Transverse colon (tissue), 4 donors: ENCODE results near the gene LRRC38. TPM values are rescaled to one million over a fixed set of nuclear protein-coding genes. Genes with fewer than 3 reads are reported as not detected.
A peak's percentile ranks its signal among the peaks of the same experiment; 100 is the strongest.

Experiments
- DNase-seq: peaks from one replicate; pipeline ENCODE4 v3.0.0-alpha.2; 2019
- H3K27ac ChIP-seq, 4 donors: fragments of 200-600 bp; sonication (generic); 2 replicates each; pipeline ENCODE4 v1.5.1; 2016 to 2018; ENCODE audit warnings: inconsistent platforms in 4 of 4
- H3K27me3 ChIP-seq: fragments of 200-600 bp; sonication (generic); 2 replicates; pipeline ENCODE4 v1.5.1; 2017; ENCODE audit warnings: inconsistent platforms
- H3K36me3 ChIP-seq, 4 donors: fragments of 200-600 bp; sonication (generic); 2 replicates each; pipeline ENCODE4 v1.5.1; 2017 to 2019; ENCODE audit warnings: inconsistent platforms in 4 of 4
- H3K4me1 ChIP-seq, 4 donors: fragments of 200-600 bp; sonication (generic); 2 replicates each; pipeline ENCODE4 v1.5.1; 2017 to 2020; ENCODE audit warnings: inconsistent platforms in 4 of 4
- H3K4me3 ChIP-seq, 4 donors: fragments of 200-600 bp; sonication (generic); 1 replicate in 1 of 4; 2 replicates in 3 of 4; pipeline versions ENCODE4 v1.5.1 to v1.6.1; 2017 to 2019; ENCODE audit warnings: inconsistent platforms in 4 of 4
- H3K9me3 ChIP-seq, 2 donors: fragments of 200-600 bp; sonication (generic); 2 replicates each; pipeline ENCODE4 v1.5.1; 2017 to 2019; ENCODE audit warnings: inconsistent platforms in 2 of 2
- CTCF ChIP-seq, 5 experiments: fragments of 200-600 bp in 3 of 5; fragments of 450-650 bp in 2 of 5; sonication (generic) in 3 of 5; IDR thresholded peaks; 1 replicate in 2 of 5; 2 replicates in 3 of 5; pipeline ENCODE4 v1.5.1; 2016 to 2017; ENCODE audit warnings: antibody characterized with exemption in 5 of 5, inconsistent platforms in 3 of 5, mild to moderate bottlenecking in 2 of 5, moderate library complexity in 1 of 5
- EP300 ChIP-seq: sonication (generic); formaldehyde crosslinking; IDR thresholded peaks from one replicate; pipeline ENCODE4 v1.6.1; 2017; ENCODE audit warnings: antibody characterized with exemption, low read depth
- POLR2A ChIP-seq: fragments of 450-650 bp; IDR thresholded peaks from one replicate; pipeline ENCODE4 v1.6.1; 2016; ENCODE audit warnings: antibody characterized with exemption, mild to moderate bottlenecking, moderate library complexity
- POLR2AphosphoS5 ChIP-seq, 3 donors: sonication (generic); formaldehyde crosslinking; IDR thresholded peaks; one replicate each; pipeline ENCODE4 v1.6.1; 2016; ENCODE audit warnings: antibody characterized with exemption in 3 of 3
- WGBS, 2 donors: methylation state at CpG; one replicate each; pipeline ENCODE4 v1.1.5; 2018; ENCODE audit warnings: low coverage in 1 of 2; 5-methylcytosine and 5-hydroxymethylcytosine counted together
- in situ Hi-C, 4 donors: fragments of 200-750 bp; cut with MboI; loops; one replicate each; pipeline versions ENCODE4 v1.15.0 to v1.15.1; 2017; ENCODE audit warnings: low sequenced_read_pairs in 3 of 4, low pct_ligation_motif_present in 1 of 4, low pct_unique_long_range_greater_than_20kb in 1 of 4
- intact Hi-C: fragments of 100-400 bp; cut with DNase I; formaldehyde crosslinking; loops from one replicate; pipeline ENCODE4 v1.15.1; 2023; ENCODE audit warnings: low total_unique reads
- total RNA-seq, 4 donors: library from RNA; depleted of rRNA; stranded (reverse); fragments of >200 nt; gene quantifications; one replicate each; pipeline ENCODE4 v1.1.0, GENCODE V29; 2016

Gene LRRC38
- total RNA-seq, 4 donors from 2014 or later = not detected

DNA sequence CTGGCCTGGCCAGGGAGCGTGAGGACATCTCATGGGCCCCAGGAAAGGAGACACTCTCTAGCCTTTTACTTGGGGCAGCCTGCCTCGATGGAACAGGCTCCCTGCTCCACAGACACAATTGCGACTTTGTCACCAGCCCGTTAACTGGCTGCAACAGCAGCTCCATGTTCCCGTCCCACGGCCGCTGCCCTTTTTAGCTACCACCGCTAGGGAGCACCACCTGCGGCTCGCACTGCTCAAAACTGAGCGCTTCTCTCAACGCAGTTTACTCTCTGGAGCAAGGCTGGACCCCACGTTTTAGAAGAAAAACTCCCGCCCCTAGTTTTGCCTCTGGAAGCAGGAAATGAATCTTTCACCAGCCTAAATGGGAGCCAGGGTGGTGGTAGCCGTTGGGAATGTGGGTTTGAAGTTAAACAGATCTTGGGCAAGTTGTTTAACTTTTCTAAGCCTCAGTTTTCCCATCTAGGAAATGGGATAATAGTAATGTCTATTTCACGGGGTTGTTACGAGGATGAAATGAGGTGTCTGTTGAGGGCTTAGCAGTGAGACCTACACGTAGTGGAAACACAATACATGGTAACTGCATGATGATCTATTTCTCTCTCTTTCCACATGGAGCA is 3.5 kb upstream of the LRRC38 start:
- Histone ChIP-seq H3K36me3 (no peaks in the 10 kb centered on the region), H3K4me1 (peaks cover 0 to 4% (median 2%) of the 10 kb centered on the region in 4 donors), H3K27ac (no peak overlapping the region), H3K9me3 (no peaks in the 10 kb centered on the region), H3K4me3 (no peak overlapping the region), H3K27me3 (peaks cover 62% of the 10 kb centered on the region)
- intact Hi-C loops (no loop called here), in situ Hi-C loops (no loop called here)
- DNase-seq = no peak
- TF ChIP-seq POLR2AphosphoS5 (IDR thresholded peaks at IDR 0.05) = no peak
- peak in 4 of 5 experiments; percentile 12 to 22 (median 19) for TF ChIP-seq CTCF (IDR thresholded peaks at IDR 0.05)
- 11 to 29% methylated on average over 3 to 18 of the region's 18 CpGs for WGBS, 2 donors

- H3K9me3 ChIP-seq = no peaks in the 10 kb centered on the region
- intact Hi-C loops = no loop called here
- TF ChIP-seq POLR2A (no peak), POLR2AphosphoS5 (IDR thresholded peaks at IDR 0.05) (no peak), CTCF (IDR thresholded peaks at IDR 0.05) (no peak), EP300 (no peak)
- H3K27me3 ChIP-seq = peaks cover 69% of the 10 kb centered on the region
- no peak overlapping the region for H3K27ac ChIP-seq
- 58% methylated on average over 10 of the region's 10 CpGs; no CpG with 5 or more reads in 1 of the 2 donors for WGBS, 2 donors
- H3K4me3 ChIP-seq = no peak overlapping the region
- no peak for DNase-seq
- no peaks in the 10 kb centered on the region for H3K36me3 ChIP-seq
- H3K4me1 ChIP-seq = peaks cover 0 to 4% (median 2%) of the 10 kb centered on the region in 4 donors
- in situ Hi-C loops = no loop called here
Measured at GRCh38 chr1:13516606-13517005, 2.8 kb upstream of the LRRC38 start.

- in situ Hi-C loops = no loop called here
- Histone ChIP-seq H3K27ac (no peak overlapping the region), H3K4me3 (no peak overlapping the region), H3K36me3 (no peaks in the 10 kb centered on the region), H3K4me1 (peaks cover 0 to 4% (median 2%) of the 10 kb centered on the region in 4 donors), H3K9me3 (no peaks in the 10 kb centered on the region), H3K27me3 (peaks cover 72% of the 10 kb centered on the region)
- no peak for TF ChIP-seq POLR2AphosphoS5 (IDR thresholded peaks at IDR 0.05)
- WGBS, 2 donors = 52% methylated on average over 5 of the region's 5 CpGs; no CpG with 5 or more reads in 1 of the 2 donors
- no peak for DNase-seq
- intact Hi-C loops = no loop called here
Measured at GRCh38 chr1:13514821-13515220, 1.0 kb upstream of the LRRC38 start.

GRCh38 chr1:13513063-13513894 is 524 bp downstream of the LRRC38 start:
- H3K9me3 ChIP-seq = no peaks in the 10 kb centered on the region
- peaks cover 68% of the 10 kb centered on the region for H3K27me3 ChIP-seq
- H3K27ac ChIP-seq = no peak overlapping the region
- WGBS, 2 donors = 9% methylated on average over 77 of the region's 98 CpGs; no CpG with 5 or more reads in 1 of the 2 donors
- TF ChIP-seq POLR2AphosphoS5 (IDR thresholded peaks at IDR 0.05) (no peak), CTCF (IDR thresholded peaks at IDR 0.05) (no peak), EP300 (no peak), POLR2A (no peak)
- no peak overlapping the region for H3K4me3 ChIP-seq
- intact Hi-C loops (no loop called here), in situ Hi-C loops (no loop called here)
- H3K4me1 ChIP-seq = peaks cover 0 to 4% (median 2%) of the 10 kb centered on the region in 4 donors
- H3K36me3 ChIP-seq = no peaks in the 10 kb centered on the region
- DNase-seq = no peak
